PC-9 (cell line): ENCODE results near the gene GRIN2A. TPM values are rescaled to one million over a fixed set of nuclear protein-coding genes. Genes with fewer than 3 reads are reported as not detected.

Source experiments
- BruUV-seq: library from RNA; stranded (reverse); fragments of 400-500 nt; replicated peaks from 2 replicates; lab custom pipeline; 2021; lab: Mats Ljungman, UMichigan
- CTCF ChIA-PET: fragments of 300-600 bp; sonication (Branson Sonifier 250); formaldehyde crosslinking; loops from one replicate; lab custom pipeline; 2022; ENCODE audit warnings: antibody characterized with exemption; lab: Charles Lee
- POLR2A ChIA-PET: fragments of 300-600 bp; sonication (Branson Sonifier 250); formaldehyde crosslinking; loops from one replicate; lab custom pipeline; 2022; ENCODE audit warnings: antibody characterized with exemption; ENCODE audit not compliant: unreplicated experiment; lab: Charles Lee
- DNase-seq, 2 experiments: peaks; one replicate each; pipeline versions ENCODE4 v3.0.0 to v3.0.0-alpha.2; 2015 to 2022; ENCODE audit warnings: mixed read lengths in 1 of 2
- H2AFZ ChIP-seq: fragments of 200-600 bp; sonication (generic); 2 replicates; pipeline ENCODE4 v1.8.1; 2017; ENCODE audit warnings: antibody characterized with exemption
- H3F3A ChIP-seq: fragments of 200-600 bp; sonication (generic); 2 replicates; pipeline ENCODE4 v1.8.1; 2017; ENCODE audit warnings: antibody characterized with exemption, mild to moderate bottlenecking, low read depth; ENCODE audit not compliant: insufficient read depth
- H3K27ac ChIP-seq: fragments of 200-600 bp; sonication (generic); 2 replicates; pipeline ENCODE4 v1.6.1; 2016; ENCODE audit warnings: mixed run types
- H3K27me3 ChIP-seq: fragments of 200-600 bp; sonication (generic); 2 replicates; pipeline ENCODE4 v1.6.1; 2016; ENCODE audit warnings: low read depth, mixed run types; ENCODE audit not compliant: insufficient read depth
- H3K36me3 ChIP-seq: fragments of 200-600 bp; sonication (generic); 2 replicates; pipeline ENCODE4 v1.6.1; 2016; ENCODE audit warnings: low read depth, mixed run types
- H3K4me1 ChIP-seq: fragments of 200-600 bp; sonication (generic); replicated peaks from 2 replicates; pipeline ENCODE4 v1.6.1; 2016; ENCODE audit warnings: mixed run types; ENCODE audit not compliant: insufficient read depth
- H3K4me2 ChIP-seq: fragments of 200-600 bp; sonication (generic); 2 replicates; pipeline ENCODE4 v1.6.1; 2017; ENCODE audit warnings: mixed run types
- H3K4me3 ChIP-seq: fragments of 200-600 bp; sonication (generic); 2 replicates; pipeline ENCODE4 v1.6.1; 2016; ENCODE audit warnings: mixed run types
- H3K79me2 ChIP-seq: fragments of 200-600 bp; sonication (generic); 2 replicates; pipeline ENCODE4 v1.6.1; 2017; ENCODE audit warnings: low read depth, mixed run types
- H3K9me2 ChIP-seq: fragments of 200-600 bp; sonication (generic); 2 replicates; pipeline ENCODE4 v1.8.1; 2017; ENCODE audit warnings: mild to moderate bottlenecking; ENCODE audit not compliant: insufficient read depth
- H3K9me3 ChIP-seq: fragments of 200-600 bp; sonication (generic); 2 replicates; pipeline ENCODE4 v1.8.1; 2016; ENCODE audit warnings: low read depth; ENCODE audit not compliant: insufficient read depth
- H4K20me1 ChIP-seq: fragments of 200-600 bp; sonication (generic); 2 replicates; pipeline ENCODE4 v1.8.1; 2017; ENCODE audit not compliant: insufficient read depth
- CTCF ChIP-seq: fragments of 200-600 bp; sonication (generic); conservative IDR thresholded peaks from 2 replicates; pipeline ENCODE4 v1.6.1; 2017; ENCODE audit warnings: mixed run types, antibody characterized with exemption, mild to moderate bottlenecking, moderate library complexity
- EZH2 ChIP-seq: fragments of 200-600 bp; sonication (generic); IDR thresholded peaks from 2 replicates; pipeline ENCODE4 v1.8.0; 2017; ENCODE audit warnings: antibody characterized with exemption, low read depth
- intact Hi-C: fragments of 100-400 bp; cut with micrococcal nuclease; formaldehyde crosslinking; loops from one replicate; pipeline ENCODE4 v1.10.0; 2022; ENCODE audit not compliant: unreplicated experiment
- total RNA-seq: library from RNA; stranded (reverse); gene quantifications from 2 replicates; pipeline ENCODE4 v1.2.3, GENCODE V29; 2021

The GRIN2A gene
- total RNA-seq, 1 experiment from 2014 or later = not detected

DNA sequence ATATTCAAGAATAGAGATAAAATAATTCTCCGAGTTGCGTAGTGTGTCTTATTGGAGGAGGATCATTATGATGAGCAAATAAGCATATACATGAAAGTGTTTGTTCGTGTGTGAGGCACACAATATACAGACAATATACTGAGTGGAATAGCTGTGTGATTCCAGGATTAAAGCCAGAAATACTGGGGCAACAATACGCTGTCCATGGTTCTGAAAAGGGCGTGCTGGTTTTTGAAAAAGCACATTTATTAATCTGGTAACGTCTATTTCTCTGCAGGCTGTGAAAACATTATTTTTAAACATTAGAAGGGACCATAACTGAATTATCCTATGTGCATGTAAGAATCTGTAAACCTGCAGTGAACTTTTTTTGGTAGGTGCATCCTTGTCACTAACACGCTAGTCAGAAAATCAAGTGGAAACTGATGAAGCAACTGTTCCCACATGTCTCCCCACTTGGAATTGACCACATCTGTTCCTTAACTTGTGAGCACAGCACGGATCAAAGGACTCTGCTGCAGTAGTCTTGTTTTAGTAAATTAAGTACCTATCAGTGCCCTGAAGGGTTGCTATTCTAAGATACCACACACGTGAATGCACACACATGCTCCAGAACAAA is 346.0 kb downstream of the GRIN2A start:
- ChIA-PET POLR2A (no interaction called here), CTCF (no interaction called here)
- intact Hi-C loops = no loop called here
- no TSS peak for BruUV-seq
- Histone ChIP-seq H3K79me2 (no peaks in the 10 kb centered on the region), H3K4me2 (no peak overlapping the region), H3K27ac (no peak overlapping the region), H3K36me3 (no peaks in the 10 kb centered on the region), H3F3A (no peaks in the 10 kb centered on the region), H3K9me2 (no peaks in the 10 kb centered on the region), H3K27me3 (no peaks in the 10 kb centered on the region), H3K9me3 (no peaks in the 10 kb centered on the region), H3K4me3 (no peak overlapping the region), H3K4me1 (no peaks in the 10 kb centered on the region), H2AFZ (no peak overlapping the region), H4K20me1 (no peaks in the 10 kb centered on the region)
- TF ChIP-seq CTCF (no peak), EZH2 (no peak)
- DNase-seq = no peak

DNA sequence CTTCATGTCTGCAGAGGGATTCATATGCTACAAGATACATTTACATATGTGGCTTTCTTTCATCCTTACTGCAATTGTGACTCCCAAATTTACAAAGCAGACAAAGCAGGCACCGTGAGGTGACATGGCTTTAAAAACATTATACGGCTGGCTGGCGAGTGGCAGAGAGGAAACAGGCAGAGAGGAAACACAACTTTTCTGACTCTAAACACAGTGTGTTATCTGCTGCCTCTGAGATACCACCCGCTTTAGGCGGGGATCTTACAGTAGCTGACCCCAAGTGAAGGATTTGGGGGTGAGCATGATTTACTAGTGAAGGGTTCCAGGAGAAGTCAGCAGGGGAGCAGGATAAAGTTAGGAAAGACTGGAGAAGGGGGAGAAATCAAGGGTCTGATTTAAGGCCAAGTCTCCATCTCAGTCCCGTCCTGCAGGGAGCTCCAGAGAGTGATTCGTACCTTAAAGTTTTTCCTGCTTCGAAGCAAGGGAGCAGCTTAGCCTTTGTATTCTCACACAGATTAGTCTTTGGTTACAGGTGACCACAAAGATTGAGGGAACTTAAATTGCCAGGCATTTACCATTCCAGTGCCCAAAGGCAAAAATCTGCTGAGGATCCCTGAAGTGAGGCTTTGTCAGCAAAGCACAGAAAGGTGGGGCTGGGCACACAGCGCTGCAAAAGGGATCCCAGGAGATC is 355.0 kb downstream of the GRIN2A start:
- CTCF ChIA-PET = no interaction called here
- DNase-seq = no peak
- no peaks in the 10 kb centered on the region for H3K9me3 ChIP-seq
- H3K36me3 ChIP-seq = no peaks in the 10 kb centered on the region
- H3K79me2 ChIP-seq = no peaks in the 10 kb centered on the region
- no peak for TF ChIP-seq EZH2
- TF ChIP-seq CTCF = no peak
- no peak overlapping the region for H3K27ac ChIP-seq
- POLR2A ChIA-PET = no interaction called here
- H4K20me1 ChIP-seq = no peaks in the 10 kb centered on the region
- no peaks in the 10 kb centered on the region for H3F3A ChIP-seq
- intact Hi-C loops = no loop called here
- BruUV-seq = no TSS peak
- no peak overlapping the region for H2AFZ ChIP-seq
- no peak overlapping the region for H3K4me2 ChIP-seq
- H3K9me2 ChIP-seq = no peaks in the 10 kb centered on the region
- H3K4me3 ChIP-seq = no peak overlapping the region
- no peaks in the 10 kb centered on the region for H3K4me1 ChIP-seq
- no peaks in the 10 kb centered on the region for H3K27me3 ChIP-seq

DNA sequence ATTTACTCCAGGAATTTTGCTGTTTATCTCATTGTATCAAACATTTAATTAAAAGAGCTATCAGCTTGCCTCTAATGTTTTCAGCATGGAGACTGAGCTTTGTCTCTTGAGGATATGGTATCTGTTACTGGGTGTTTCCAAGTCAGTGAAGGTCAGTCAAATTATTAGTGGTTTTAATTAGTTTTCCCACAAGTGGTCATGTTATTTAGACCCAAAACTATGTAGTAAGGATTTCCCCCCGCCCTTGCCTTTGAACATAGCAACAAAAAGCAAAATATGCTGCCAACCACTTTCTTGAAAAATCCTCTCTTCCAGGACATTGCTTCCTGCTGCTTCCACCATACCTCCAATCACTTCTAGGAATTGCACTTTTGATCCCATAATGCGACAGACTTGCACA is 355.6 kb downstream of the GRIN2A start:
- Histone ChIP-seq H3K9me3 (no peaks in the 10 kb centered on the region), H3K4me2 (no peak overlapping the region), H3K27me3 (0 out of 2 replicates have a peak, but pooled peaks cover 1% of the 10 kb centered on the region), H2AFZ (no peak overlapping the region), H3K4me1 (no peaks in the 10 kb centered on the region), H3K36me3 (no peaks in the 10 kb centered on the region), H3F3A (no peaks in the 10 kb centered on the region), H3K79me2 (no peaks in the 10 kb centered on the region), H4K20me1 (no peaks in the 10 kb centered on the region), H3K4me3 (no peak overlapping the region), H3K27ac (no peak overlapping the region), H3K9me2 (no peaks in the 10 kb centered on the region)
- ChIA-PET CTCF (no interaction called here), POLR2A (no interaction called here)
- no TSS peak for BruUV-seq
- intact Hi-C loops = no loop called here
- DNase-seq = no peak
- TF ChIP-seq EZH2 (no peak), CTCF (no peak)
